HG02623 (cell line): ENCODE results near the gene EEF1AKMT3.
A peak's percentile ranks its signal among the peaks of the same experiment; 100 is the strongest.

Experiments used
- ATAC-seq: cut with Tn5 transposase; IDR thresholded peaks from one replicate; pipeline ENCODE4 v1.9.1; 2021; ENCODE audit warnings: moderate library complexity; ENCODE audit not compliant: unreplicated experiment

Gene EEF1AKMT3

DNA sequence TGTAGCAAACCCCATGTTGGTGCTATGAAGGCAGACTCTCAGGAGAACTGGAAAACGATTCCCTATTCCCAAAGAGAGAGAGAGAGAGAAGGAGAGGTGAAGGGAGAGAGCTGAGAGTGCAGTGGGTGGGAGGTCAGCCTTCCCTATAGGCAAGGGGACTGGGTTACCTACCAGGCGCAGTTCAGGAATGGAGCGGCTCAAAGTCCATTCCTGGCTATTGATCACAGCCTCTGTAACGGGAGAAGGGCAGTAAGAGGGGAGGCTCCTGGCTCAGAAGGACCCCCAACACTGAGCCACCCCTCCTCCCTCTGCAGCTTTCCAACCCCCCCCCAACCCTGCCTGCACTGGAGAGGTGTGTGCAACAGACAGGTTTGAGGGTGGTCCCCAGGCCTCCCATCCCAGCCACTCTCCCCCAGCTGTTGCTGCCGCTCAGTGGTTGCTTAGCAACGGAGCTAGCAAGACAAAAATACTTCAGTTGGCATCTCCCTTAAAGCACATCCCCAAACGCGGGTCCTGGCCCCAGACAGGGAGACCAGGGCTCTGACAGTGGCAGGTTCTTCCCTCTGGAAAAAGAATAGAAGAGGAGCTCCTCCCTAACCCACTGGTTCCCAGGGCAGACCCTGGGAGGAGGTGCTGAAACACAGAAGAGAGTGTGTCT lies 37.1 kb upstream of the EEF1AKMT3 start:
- no peak for ATAC-seq

DNA sequence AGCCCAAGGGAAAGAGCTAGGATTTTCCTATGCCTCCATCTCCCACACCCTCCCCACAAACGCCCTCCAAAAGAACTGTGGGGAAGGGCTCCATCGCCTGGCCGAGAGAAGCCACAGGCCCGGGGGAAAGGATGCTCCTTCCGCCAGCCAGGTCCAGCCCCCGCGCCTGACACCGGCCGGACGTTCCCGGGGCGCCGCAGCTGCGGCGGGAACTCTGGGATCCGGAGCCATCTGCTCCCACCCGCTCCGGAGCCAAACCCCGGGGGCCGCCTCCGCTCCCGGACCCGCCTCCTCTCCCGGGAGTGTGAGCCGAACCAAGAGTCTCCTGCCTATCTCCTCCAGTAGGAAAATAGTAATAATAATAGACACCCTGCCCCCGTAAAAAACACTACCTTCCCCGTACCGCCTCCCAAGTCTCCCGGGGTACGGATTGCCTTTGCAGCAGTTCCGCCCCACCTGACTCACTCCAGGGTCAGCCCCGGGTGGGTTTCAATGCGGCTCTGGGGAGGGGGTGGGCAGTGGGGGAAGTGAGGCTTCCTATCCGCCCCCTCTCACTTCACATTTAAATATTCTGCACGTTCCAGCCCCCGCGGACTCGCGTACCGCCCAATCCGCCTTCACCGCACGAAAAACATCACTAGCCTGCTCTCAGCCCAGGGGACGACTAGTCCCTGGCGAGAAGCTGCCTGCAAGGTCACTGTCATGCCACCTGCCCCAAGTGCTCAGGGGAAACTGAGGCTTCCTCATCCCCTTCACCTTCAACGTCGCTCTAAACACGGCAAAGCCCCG lies 36.3 kb upstream of the EEF1AKMT3 start:
- ATAC-seq = no peak

GRCh38 chr12:57736741-57737466 lies 35.5 kb upstream of the EEF1AKMT3 start:
- no peak for ATAC-seq

DNA sequence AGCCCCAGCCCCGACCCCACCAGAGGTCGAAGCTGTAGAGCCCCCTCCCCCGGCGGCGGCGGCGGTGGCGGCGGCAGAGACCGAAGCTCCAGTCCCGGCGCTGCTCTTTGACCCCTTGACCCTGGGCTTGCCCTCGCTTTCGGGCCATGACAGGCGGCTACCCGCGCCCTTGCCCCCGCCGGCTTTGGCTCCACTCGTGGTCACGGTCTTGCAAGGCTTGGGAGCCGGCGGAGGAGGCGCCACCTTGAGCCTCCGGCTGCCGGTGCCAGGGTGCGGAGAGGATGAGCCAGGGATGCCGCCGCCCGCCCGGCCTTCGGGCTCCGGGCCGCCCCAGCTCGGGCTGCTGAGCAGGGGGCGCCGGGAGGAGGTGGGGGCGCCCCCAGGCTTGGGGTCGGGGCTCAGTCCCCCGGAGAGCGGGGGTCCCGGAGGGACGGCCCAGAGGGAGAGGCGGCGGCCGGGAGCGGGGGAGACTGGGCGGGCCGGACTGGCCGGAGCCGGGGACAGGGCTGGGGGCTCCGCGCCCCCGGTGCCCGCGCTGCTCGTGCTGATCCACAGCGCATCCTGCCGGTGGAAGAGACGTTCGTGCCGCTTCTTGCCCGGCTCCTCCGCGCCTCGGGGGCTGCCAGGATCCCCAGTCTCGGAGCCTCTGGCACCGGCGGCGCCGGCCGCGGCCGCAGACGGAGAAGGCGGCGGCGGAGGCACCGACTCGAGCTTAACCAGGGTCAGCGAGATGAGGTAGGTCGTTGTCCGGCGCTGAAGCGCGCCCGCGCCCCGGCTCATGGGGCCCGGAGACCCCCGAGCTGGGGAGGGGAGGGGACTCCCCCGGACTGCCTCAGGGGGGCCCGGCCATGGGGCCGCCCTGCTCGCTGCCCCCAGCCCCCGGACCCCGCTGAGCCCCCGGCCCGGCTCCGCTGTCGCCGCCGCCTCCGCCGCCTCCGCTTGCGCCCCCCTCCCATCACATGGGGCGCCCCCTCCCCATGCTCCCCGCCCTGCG lies 34.6 kb upstream of the EEF1AKMT3 start:
- no peak for ATAC-seq

- ATAC-seq = no peak
Measured at GRCh38 chr12:57738661-57739237, 33.7 kb upstream of the EEF1AKMT3 start, which contains the start of gene AGAP2. Gene AGAP2 (minus strand): TSS chr12:57738742. CDS start chr12:57738246, 496 bp downstream.

DNA sequence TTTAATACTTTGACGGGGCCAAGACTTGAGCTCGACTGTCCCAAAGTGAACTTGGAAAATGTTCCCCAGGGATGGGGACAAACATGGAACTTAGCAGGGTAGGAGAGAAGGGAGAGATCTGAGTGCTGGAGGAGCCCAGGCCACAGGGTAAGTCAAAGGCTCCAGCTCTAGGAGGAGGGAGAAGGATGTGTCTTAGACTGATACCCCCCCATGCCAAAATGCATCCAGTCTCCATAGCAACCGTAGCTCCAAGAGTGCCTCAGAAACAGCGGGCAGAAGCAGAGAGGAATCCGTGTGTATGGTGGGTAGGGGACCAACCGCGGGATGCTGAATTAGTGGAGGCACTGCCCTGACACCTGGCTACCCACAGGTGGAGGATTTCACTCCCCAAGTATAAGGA lies 33.0 kb upstream of the EEF1AKMT3 start:
- ATAC-seq = no peak

DNA sequence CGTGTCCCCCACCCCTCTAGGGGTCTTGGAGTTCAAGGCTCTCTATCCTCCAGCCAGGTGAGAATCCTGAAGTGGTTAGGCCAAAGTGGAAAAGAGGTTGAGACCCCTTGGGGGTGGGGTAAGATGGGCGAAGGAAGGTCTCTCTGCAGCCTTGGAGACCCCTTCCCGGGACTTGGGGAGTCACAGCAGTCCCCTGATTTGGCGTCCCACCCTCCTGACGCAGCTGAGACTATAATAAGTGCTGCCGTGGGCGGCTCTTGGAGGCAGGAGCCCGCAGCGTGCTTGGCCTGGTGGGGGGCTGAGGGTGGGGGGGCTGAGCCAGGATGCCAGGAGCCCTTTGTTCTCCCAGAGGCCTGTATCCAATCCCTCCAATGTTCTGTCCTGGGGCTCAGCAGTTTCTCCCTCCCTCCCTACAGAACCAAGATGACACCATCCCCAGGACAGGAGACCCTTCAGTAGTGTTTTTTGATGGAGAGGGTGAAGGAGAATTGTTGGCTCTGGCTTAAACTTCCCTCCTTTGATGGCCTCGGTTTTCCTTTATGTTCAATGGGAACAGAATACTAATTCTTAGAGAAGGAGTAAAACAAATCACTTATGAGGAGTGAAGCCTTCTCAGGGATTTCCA lies 32.4 kb upstream of the EEF1AKMT3 start:
- no peak for ATAC-seq

DNA sequence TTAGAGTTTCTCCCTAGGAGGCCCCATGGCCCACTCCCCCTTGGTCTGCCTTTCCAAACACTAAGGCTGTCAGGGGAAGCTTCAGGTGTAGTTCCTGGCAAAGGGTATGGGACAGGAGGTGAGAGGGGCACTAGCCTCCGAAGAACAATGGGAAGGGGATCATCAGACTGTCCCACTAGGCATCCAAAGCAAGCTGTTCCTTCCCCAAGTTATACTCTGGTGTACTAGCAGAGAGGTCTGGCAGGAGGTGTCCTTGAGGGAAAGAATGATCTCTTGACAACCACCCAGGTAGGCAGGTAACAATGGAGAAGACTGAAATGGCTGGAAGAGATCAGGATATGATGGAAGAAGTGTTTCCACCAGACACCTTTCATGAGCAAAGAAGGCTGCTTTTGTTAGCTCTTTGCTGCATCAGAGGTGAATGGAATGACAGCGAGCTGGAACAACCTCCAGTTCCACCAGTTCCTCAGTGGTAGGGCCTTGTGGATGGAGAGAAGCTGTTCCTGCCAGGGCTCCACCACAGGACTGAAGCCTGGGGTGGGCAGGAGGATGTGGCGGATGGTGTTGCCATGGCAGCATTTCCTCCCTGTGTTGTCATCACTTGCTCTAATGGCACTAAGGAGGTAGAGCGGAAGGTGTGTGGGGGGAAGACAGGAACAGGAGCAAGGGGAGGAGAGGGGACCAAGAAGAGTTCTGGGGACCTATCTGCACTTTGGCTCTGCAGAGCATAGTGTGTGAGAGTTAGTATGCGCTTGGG lies 31.6 kb upstream of the EEF1AKMT3 start:
- no peak for ATAC-seq

- ATAC-seq = no peak
Measured at GRCh38 chr12:57741413-57741789, 31.0 kb upstream of the EEF1AKMT3 start.

GRCh38 chr12:57741844-57742738 lies 30.3 kb upstream of the EEF1AKMT3 start:
- ATAC-seq = peak; percentile 44

GRCh38 chr12:57743769-57744168 lies 28.6 kb upstream of the EEF1AKMT3 start:
- ATAC-seq = no peak

- peak; percentile 30 for ATAC-seq
Measured at GRCh38 chr12:57744194-57744776, 28.1 kb upstream of the EEF1AKMT3 start.

- ATAC-seq = peak; percentile 82
Measured at GRCh38 chr12:57744777-57745484, 27.5 kb upstream of the EEF1AKMT3 start, which contains the start of gene TSPAN31. Gene TSPAN31 (plus strand): TSS chr12:57745039. CDS start chr12:57745155, 116 bp downstream.

GRCh38 chr12:57745485-57745881 lies 26.9 kb upstream of the EEF1AKMT3 start:
- no peak for ATAC-seq

DNA sequence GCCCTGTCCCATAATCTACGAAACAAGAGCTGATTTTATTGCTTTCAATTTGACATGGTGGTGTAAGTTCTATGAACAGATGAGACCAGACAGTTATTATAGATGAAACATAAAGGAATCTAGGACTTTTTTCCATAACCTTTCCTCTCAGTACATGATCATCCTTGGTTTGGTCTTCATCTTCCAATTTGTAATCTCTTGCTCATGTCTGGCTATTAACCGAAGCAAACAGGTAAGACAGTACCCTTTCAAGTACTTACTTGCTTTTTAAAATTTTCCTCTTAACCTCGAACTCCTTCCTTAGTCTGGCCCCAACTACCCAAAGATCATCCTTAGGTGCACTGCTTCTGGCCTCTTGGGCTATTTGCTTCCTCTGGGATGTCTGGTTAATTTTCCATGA lies 26.4 kb upstream of the EEF1AKMT3 start:
- no peak for ATAC-seq

DNA sequence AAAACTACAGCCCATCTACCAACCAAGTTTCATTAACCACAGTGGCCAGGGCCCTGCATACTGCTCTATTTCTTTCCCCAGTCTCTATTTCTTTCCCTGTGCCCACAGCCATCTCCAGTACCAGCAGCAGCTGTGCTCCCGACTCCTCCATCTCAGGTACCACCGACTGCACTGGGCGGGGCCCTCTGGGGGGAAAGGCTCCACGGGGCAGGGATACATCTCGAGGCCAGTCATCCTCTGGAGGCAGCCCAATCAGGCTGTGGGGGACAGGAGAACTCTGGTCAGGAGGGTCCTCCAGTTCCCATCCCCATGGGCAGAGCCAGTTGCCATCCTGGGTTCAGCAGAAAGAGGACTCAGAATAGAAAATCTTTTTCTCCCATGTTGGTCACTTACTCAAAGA lies 23.4 kb upstream of the EEF1AKMT3 start:
- no peak for ATAC-seq
